Left lung (tissue), 10 donors: ENCODE data around the gene GPR150. TPM values are rescaled to one million over a fixed set of nuclear protein-coding genes. Genes with fewer than 3 reads are reported as not detected.
"Not testable (repeated sequence)": the region's sequence is repeated elsewhere in the genome, so short reads cannot be mapped to it uniquely, and the experiment has no call there.

Experiments used
- ATAC-seq: fragments of 200-7000 bp; cut with Tn5 transposase; one replicate; pipeline ENCODE4 v1.9.1; 2020; ENCODE audit warnings: moderate library complexity
- DNase-seq, 4 donors: peaks; one replicate each; pipeline ENCODE4 v3.0.0-alpha.2; 2013 to 2020
- H3K27ac ChIP-seq, 2 donors: fragments of 200-600 bp; sonication (generic) in 1 of 2; one replicate each; pipeline versions ENCODE4 v1.5.0 to v1.8.0; 2020 to 2021
- H3K27me3 ChIP-seq, 2 donors: fragments of 200-600 bp; sonication (generic) in 1 of 2; one replicate each; pipeline versions ENCODE4 v1.5.0 to v1.8.0; 2020 to 2021
- H3K36me3 ChIP-seq, 2 donors: fragments of 200-600 bp; sonication (generic) in 1 of 2; one replicate each; pipeline versions ENCODE4 v1.5.0 to v1.8.0; 2020 to 2021
- H3K4me1 ChIP-seq, 2 donors: fragments of 200-600 bp; one replicate each; pipeline ENCODE4 v1.8.0; 2021
- H3K4me3 ChIP-seq, 2 donors: fragments of 200-600 bp; sonication (generic) in 1 of 2; one replicate each; pipeline versions ENCODE4 v1.5.0 to v1.8.0; 2020 to 2021; ENCODE audit warnings: mild to moderate bottlenecking in 1 of 2
- H3K9me3 ChIP-seq, 2 donors: fragments of 200-600 bp; sonication (generic) in 1 of 2; one replicate each; pipeline versions ENCODE4 v1.5.0 to v1.8.0; 2020 to 2021
- intact Hi-C, 2 donors: fragments of 100-400 bp; cut with DNase I; formaldehyde crosslinking; loops; one replicate each; pipeline versions ENCODE4 v1.11.2 to v1.14.2; 2022
- polyA plus RNA-seq, 6 donors: library from polyadenylated mRNA; unstranded; fragments of 120-200 nt; gene quantifications; one replicate each; pipeline ENCODE4 v1.2.1, GENCODE V29; 2013; ENCODE audit not compliant: insufficient read length in 6 of 6
- total RNA-seq, 2 donors: library from RNA; stranded (reverse); fragmentation: NEBNext Ultra II Directional; extraction: Animal tissue kit (Norgen Biotek cat#: 25700); gene quantifications; one replicate each; pipeline ENCODE4 v1.2.1, GENCODE V29; 2021
- TF ChIP-seq, protein P1 (sequence below), 2 donors: fragments of 200-600 bp; sonication (generic) in 1 of 2; IDR thresholded peaks; one replicate each; pipeline versions ENCODE4 v1.5.0 to v1.8.0; 2021; ENCODE audit warnings: antibody characterized with exemption in 2 of 2
- donor health status: DM: no; HTN: yes; CAD: no.
- donor health status: DM: no; HTN: no; CAD: no.

The GPR150 gene
- total and polyA plus RNA-seq, 8 donors: 0.16 to 0.26 TPM; not detected in 6

DNA sequence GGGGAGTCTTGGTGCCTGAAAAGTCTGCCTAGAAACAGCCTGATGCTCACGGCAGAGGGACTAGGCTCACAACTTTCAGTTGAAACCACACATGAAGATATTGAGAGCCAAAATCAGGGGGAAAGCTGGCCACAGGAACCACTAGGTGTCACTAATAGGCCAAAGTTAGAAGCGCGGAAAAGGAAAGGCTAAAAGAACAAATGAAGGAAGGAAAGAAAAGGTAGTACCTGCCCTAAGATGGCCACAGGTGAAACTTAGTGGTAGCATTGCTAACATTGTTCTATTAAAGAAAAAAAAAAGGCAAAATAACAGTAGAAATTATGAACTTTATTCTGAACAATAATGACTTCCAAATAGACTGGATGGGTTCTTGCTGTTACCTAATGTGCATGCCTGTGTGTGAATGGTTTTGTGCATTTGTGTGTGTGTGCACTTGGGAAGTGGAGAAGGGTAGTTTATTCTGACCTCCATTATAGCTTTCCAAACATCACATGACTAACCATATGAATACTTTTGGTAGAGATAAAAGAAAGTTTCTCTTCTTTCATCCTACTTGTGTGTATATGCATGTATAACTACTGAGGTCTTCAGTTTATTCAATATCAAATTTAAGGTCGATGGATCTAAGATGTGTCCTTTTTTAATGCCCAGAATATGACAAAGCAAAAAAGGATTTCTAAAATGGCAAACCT lies 24.6 kb downstream of the GPR150 start:
- no peak overlapping the region for H3K27ac ChIP-seq
- intact Hi-C loops: no loop called here
- H3K9me3 ChIP-seq: no peaks in the 10 kb centered on the region
- DNase-seq: peak in 1 of 4 donors; percentile 55
- no peak overlapping the region for H3K4me3 ChIP-seq
- ATAC-seq: peak; percentile 12
- H3K27me3 ChIP-seq: no peaks in the 10 kb centered on the region
- no peaks in the 10 kb centered on the region for H3K36me3 ChIP-seq
- H3K4me1 ChIP-seq: peaks cover 0 to 22% of the 10 kb centered on the region in 2 donors
- TF ChIP-seq, protein P1, sequence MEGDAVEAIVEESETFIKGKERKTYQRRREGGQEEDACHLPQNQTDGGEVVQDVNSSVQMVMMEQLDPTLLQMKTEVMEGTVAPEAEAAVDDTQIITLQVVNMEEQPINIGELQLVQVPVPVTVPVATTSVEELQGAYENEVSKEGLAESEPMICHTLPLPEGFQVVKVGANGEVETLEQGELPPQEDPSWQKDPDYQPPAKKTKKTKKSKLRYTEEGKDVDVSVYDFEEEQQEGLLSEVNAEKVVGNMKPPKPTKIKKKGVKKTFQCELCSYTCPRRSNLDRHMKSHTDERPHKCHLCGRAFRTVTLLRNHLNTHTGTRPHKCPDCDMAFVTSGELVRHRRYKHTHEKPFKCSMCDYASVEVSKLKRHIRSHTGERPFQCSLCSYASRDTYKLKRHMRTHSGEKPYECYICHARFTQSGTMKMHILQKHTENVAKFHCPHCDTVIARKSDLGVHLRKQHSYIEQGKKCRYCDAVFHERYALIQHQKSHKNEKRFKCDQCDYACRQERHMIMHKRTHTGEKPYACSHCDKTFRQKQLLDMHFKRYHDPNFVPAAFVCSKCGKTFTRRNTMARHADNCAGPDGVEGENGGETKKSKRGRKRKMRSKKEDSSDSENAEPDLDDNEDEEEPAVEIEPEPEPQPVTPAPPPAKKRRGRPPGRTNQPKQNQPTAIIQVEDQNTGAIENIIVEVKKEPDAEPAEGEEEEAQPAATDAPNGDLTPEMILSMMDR (IDR thresholded peaks at IDR 0.05): peak; percentile 46 to 71

DNA sequence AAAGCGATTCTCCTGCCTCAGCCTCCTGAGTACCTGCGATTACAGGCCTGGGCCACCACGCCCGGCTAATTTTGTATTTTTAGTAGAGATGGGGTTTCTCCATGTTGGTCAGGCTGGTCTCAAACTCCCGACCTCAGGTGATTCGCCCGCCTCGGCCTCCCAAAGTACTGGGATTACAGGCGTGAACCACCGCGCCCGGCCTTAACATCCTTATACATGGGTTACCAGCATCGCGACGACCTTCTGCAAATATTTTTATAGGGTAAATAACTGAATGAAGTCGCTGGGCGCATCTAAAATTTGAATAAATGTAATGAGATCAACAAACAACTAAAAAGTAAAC lies 26.3 kb downstream of the GPR150 start:
- H3K36me3 ChIP-seq, intact Hi-C loops, H3K9me3 ChIP-seq, H3K27me3 ChIP-seq, ATAC-seq: not testable (repeated sequence)
- Histone ChIP-seq H3K27ac (peak overlapping the region; percentile 91 to 92), H3K4me1 (peaks cover 0 to 22% of the 10 kb centered on the region in 2 donors), H3K4me3 (peak overlapping the region in 1 of 2 donors; percentile 48)
- peak in 1 of 4 donors; percentile 71 for DNase-seq

DNA sequence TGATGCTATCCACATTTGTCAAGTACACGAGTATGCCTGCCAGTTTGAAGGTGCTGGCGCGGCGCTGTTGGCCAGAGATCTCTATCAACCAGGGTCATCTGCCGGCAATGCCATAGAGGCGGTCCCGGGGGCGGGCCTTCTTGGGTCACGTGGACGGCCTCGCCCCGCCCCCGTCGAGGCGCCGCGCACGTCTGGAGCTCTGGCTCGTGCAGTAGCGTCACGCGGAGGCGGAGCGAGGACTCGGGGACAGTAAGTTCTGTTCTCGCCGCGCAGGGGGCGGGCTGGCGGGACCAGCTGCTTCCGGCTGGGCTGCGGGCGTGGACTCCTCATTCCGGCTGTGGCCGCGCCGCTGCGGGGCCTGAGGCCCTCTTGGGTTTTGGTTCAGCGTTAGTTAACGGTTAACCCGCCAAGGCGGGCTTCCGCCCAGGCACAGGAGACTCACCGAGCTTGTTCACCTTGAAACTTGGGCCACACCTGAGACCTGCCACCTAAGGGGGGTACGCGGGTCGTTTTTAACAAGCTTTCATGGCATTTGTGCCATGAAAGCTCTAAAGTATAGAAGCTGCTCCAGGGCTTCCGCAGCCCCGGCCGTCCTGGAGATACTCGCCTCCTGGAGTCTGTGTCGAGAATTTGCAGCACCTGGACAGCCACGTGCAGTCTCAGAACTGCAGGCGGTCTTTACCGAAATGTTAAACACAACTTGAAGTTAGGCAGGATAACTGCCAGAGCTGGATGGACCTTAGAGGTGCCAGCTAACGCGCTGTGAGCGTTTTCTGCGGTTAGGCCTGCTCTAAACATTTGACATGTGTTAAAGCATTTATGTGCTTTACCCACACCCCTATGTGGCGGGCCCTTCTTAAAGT lies 26.9 kb downstream of the GPR150 start, which contains the start of gene RFESD:
Gene RFESD, plus strand, starts transcription at position 209 of the 863 bp plus-strand sequence. CDS start 5,495 bp downstream, outside the sequence.
- TF ChIP-seq, protein P1 (IDR thresholded peaks at IDR 0.05): peak in 1 of 2 donors; percentile 13
- H3K4me3 ChIP-seq: peak within 1 kb of the TSS; percentile 47 to 48
- peak; percentile 97 for ATAC-seq
- H3K27me3 ChIP-seq: no peaks in the 10 kb centered on the region
- no peaks in the 10 kb centered on the region for H3K36me3 ChIP-seq
- DNase-seq: peak; percentile 85 to 100 (median 98)
- no peaks in the 10 kb centered on the region for H3K9me3 ChIP-seq
- intact Hi-C loops: no loop called here
- H3K4me1 ChIP-seq: peaks cover 0 to 22% of the 10 kb centered on the region in 2 donors
- H3K27ac ChIP-seq: peak within 1 kb of the TSS; percentile 91 to 92

DNA sequence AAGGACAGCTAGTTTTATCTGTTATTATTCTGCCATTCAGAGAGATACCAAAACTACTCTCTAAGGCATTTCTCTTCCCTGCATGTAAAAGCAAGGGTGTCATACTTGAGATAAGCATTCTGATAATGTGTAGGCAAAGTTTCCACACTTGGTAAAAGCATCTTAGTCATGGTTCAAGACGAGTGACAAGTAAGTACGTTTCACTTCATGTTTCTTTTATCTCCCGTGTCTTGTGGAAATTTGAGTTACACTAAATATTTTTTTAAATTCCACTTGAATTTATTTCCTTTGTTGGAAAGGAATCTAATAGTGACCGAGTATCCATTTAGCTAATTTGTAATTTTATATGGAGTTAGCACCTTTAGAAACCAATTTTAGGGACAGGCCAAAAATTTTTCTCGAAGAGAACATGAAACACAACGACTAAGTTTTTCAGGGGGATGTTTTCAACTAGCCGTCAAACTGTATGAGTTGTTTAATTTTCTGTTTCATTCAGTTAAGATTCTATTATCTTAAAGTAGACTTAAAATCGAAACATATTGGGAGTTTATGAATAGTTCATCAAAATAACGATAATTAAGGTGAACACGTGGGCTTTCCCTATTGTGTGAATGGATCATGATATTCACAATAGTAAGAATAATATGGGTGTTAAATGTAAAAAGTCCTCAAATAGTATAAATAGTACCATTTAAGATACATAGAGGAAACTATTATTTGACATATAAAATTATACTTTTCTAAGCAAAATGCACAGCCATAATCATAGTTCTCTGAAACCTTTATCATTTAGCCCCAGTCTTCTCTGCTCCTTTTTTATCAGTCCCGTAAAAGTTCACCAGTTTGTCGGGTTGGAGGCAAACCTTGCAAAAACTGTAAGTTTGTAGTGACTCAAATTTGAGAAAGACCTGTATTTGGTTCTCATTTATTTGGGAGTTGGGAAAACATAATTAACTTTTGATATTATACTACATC lies 28.3 kb downstream of the GPR150 start:
- no peaks in the 10 kb centered on the region for H3K36me3 ChIP-seq
- no peaks in the 10 kb centered on the region for H3K27me3 ChIP-seq
- intact Hi-C loops: no loop called here
- peaks cover 0 to 22% of the 10 kb centered on the region in 2 donors for H3K4me1 ChIP-seq
- DNase-seq: no peak
- TF ChIP-seq, protein P1 (IDR thresholded peaks at IDR 0.05): no peak
- peak overlapping the region; percentile 16 to 91 for H3K27ac ChIP-seq
- no peak for ATAC-seq
- H3K9me3 ChIP-seq: no peaks in the 10 kb centered on the region
- H3K4me3 ChIP-seq: no peak overlapping the region

DNA sequence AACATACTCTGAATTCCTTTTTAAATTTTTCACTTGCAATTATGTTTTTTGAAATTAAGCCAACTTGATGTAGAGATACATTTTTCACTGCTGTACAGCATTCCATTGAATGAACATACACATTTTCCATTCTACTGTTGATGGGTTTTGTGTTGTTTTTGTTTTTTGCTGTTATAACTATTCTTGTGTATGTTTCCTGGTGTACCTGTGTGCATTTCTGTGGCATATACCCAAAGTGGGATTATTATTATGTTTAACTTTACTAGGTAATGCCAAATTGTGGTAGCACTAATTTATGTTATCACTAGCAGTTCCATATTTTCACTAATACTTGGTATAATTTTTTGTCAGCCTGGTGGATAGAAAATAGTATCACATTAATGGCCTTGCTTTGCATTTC lies 29.4 kb downstream of the GPR150 start:
- DNase-seq (no peak), ATAC-seq (no peak)
- Histone ChIP-seq H3K36me3 (no peaks in the 10 kb centered on the region), H3K27me3 (no peaks in the 10 kb centered on the region), H3K9me3 (no peaks in the 10 kb centered on the region), H3K4me1 (peaks cover 0 to 19% of the 10 kb centered on the region in 2 donors), H3K27ac (no peak overlapping the region), H3K4me3 (no peak overlapping the region)
- intact Hi-C loops: no loop called here
- TF ChIP-seq, protein P1 (IDR thresholded peaks at IDR 0.05): no peak
